22Rv1 (cell line): ENCODE measurements around the gene ACSF3.

Experiments used
- ZFX ChIP-seq: fragments of 450-650 bp; IDR thresholded peaks from 2 replicates; pipeline ENCODE4 v1.6.1; 2017; ENCODE audit warnings: antibody characterized with exemption, borderline replicate concordance
- TF ChIP-seq, protein P1 (sequence below): fragments of 450-650 bp; IDR thresholded peaks from 2 replicates; pipeline ENCODE4 v1.5.1; 2017; ENCODE audit warnings: mild to moderate bottlenecking

GRCh38 chr16:89140401-89140800, 46.7 kb downstream of the ACSF3 start:
- TF ChIP-seq, protein P1, sequence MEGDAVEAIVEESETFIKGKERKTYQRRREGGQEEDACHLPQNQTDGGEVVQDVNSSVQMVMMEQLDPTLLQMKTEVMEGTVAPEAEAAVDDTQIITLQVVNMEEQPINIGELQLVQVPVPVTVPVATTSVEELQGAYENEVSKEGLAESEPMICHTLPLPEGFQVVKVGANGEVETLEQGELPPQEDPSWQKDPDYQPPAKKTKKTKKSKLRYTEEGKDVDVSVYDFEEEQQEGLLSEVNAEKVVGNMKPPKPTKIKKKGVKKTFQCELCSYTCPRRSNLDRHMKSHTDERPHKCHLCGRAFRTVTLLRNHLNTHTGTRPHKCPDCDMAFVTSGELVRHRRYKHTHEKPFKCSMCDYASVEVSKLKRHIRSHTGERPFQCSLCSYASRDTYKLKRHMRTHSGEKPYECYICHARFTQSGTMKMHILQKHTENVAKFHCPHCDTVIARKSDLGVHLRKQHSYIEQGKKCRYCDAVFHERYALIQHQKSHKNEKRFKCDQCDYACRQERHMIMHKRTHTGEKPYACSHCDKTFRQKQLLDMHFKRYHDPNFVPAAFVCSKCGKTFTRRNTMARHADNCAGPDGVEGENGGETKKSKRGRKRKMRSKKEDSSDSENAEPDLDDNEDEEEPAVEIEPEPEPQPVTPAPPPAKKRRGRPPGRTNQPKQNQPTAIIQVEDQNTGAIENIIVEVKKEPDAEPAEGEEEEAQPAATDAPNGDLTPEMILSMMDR = no peak
- no peak for TF ChIP-seq ZFX
